ENCODE measurements around the gene IL15.
"Not testable (repeated sequence)": the region's sequence is repeated elsewhere in the genome, so short reads cannot be mapped to it uniquely, and the experiment has no call there.

IL15 gene

DNA sequence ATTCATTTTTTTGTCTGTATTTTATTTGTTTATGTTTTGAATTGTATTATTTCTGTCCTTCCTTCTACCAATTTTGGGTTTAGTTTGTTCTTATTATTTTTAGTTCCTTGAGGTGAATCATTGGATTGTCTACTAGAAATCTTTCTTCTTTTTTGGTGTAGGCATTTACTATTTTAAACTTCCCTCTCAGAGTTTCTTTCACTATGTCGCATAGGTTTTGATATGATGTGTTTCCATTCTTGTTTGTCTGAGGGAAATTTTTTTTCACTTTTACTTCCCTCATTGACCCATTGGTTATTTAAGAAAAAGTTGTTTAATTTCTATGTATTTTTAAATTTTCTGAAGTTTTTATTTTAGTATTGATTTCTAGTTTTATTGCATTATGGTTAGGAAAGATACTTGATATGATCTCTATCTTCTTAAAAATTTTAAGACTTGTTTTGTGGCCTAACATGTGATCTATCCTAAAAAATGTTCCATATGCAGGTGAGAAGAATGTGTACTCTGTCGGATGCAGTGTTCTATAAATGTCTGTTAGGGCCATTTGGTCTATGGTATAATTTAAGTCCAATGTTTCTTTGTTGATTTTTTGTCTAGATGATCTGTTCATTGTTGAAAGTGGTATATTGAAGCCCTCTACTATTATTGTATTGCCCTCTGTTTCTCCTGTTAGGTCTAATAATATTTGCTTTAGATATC is 68.8 kb downstream of the IL15 start:
- no peak for DNase-seq

DNA sequence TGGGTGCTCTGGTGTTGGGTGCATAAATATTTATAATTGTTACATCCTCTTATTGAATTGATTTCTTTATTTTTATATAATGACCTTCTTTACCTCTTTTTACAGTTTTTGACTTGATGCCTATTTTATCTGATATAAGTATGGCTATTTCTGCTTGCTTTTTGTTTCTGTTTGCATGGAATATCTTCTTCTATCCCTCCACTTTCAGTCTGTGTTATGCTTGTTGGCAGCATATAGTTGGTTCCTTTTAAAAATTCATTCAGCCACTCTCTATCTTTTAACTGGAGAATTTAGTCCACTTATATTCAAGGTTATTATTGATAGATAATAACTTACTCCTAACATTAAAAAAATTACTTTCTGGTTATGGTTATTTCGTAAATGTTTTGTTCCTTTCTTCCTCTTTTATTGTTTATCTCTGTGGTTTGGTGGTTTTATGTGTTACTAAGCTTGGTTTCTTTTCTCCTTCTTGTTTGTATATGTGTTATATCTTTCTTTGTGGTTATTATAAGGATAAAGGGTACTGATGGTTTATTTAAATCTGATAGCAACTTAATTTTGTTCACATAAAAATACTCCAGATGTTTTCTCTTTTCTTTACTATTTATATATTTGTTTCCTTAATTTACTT is 69.5 kb downstream of the IL15 start:
- DNase-seq = no peak

DNA sequence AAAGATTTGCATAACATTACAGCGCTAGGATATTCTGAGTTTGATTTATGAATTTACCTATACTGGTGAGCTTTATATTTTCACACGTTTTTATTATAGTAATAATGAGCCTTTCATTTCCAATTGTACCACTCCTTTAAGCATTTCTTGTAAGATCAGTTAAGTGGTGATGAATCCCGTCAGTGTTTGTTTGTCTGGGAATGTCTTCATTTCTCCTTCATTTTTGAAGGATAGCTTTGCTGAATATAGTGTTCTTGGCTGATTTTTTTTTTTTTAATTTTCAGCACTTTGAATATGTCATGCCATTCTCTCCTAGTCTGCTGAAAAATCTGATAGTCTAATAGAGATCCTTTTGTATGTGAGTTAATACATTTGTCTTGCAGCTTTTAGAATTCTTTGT is 70.1 kb downstream of the IL15 start:
- DNase-seq = no peak

- DNase-seq = no peak
Measured at GRCh38 chr4:141711211-141711610, 74.8 kb downstream of the IL15 start.

DNA sequence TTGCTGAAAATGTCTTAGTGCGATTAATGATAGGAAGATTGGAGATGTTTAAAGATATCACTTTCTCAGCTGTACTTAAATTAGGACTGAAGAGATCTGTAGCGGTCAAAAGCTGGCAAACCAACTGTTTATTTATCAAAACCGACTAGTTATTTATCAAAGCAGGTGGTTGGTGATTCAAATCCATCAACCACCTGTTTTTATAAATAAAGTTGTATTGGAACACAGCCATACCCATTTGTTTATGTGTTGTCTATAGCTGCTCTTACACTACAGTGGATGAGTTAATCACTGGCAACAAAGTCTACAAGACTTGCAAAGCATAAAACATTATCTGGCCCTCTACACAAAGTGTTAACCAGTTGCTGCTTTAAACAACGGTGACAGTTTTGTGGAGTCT is 76.8 kb downstream of the IL15 start:
- DNase-seq = no peak

DNA sequence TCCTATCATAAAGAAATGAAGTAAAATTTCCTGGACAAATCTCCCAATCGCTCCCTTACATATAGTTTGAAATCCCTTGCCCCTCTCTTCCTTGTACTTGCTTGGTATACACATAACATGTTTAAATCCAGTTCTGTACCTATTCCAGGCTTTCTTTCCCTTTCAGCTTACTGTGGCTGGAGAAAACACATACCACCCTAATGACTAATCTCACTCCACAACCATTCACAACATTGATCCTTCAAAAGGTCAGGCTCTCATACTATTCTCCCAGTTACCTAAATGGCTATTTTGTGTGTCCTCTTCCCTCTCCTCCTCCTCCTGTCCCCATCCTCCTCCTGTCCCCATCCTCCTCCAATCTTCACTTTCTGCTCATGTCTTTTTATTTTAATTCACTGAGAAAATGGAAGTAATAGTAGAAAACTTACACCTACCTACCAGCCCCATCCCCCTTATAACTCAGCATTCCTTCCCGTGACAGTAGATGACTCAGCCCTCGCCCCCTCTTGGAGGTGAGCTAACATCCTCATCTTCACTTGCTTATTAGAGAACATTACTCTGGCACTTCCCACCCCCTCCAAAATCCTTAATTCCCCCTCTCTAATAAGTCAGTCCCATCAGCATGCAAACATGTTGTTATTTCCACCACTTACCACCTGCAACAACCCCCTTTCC is 77.5 kb downstream of the IL15 start:
- no peak for DNase-seq

DNA sequence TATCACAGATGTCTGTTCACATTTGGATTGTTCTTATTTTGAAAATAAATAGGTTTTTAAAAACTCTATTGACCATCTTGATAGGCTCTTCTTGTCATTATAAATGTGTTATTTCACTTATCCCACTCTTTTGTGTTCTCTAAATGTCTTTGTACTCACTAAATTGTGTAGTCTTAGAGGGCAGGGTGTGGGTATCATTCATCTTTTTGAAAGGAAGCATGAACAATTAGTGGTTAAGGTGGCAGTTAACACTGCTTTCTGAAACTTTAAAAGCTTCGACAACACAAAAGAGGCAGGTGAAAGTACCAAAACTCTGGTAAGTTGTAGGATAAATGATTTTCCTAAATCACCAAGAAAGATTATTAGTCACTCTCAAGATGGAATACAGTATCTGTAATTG is 83.2 kb downstream of the IL15 start:
- no peak for DNase-seq

DNA sequence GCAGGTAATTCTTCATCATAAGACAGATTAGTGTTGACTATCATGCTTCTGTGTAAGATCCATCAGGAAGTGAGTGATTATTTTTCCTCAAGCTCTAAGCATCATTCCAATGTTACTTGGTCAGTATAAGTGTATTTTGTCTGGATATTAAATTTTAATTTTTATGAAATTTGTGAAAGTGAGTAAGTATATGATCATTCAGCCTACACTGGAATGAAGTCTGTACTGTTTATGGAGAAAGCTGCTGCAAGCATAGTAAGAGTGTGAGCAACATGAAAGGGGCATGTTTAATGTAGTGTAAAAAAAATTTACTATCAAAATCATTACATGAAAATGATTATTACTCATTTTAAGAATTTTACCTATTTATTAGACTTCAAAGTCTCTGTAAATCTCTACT is 84.8 kb downstream of the IL15 start:
- DNase-seq = no peak

DNA sequence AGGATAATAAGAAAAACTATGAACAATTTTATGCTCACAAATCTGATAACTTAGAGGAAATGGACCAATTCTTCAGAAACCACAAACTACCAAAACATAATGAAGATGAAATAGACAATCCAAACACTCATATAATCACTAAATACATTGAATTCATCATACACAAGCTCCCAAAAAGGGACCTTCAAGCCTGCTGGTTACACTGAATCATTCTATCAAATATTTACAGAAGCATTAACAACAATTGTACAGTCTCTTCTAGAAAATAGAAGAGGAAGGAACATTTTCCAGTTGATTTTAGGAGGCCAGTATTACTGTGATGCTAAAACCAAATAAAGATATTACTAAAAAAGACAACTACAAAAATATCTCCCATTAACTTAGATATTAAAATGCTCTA is 88.3 kb downstream of the IL15 start:
- DNase-seq = no peak

GRCh38 chr4:141727420-141727819 is 91.0 kb downstream of the IL15 start:
- no peak for DNase-seq

GRCh38 chr4:141730805-141731204 is 94.4 kb downstream of the IL15 start:
- DNase-seq = no peak

DNA sequence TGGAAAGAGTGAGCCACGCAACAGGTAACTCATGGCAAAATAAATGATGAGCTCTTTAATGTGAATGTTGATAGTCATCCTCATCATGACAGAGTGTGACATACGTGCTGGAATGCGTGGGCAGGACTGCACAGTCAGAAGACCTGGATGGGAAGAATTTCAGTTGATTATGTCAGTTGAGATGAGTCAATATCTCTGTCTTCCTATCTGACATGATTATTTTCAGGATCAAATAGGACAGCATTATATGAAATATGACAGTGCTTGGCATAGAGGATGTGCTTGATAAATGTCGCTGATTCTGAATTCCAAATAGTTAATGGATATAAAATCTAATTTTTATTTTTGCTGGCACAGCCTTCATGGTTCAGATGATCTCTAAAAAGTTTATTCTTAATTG is 95.1 kb downstream of the IL15 start:
- DNase-seq = no peak

DNA sequence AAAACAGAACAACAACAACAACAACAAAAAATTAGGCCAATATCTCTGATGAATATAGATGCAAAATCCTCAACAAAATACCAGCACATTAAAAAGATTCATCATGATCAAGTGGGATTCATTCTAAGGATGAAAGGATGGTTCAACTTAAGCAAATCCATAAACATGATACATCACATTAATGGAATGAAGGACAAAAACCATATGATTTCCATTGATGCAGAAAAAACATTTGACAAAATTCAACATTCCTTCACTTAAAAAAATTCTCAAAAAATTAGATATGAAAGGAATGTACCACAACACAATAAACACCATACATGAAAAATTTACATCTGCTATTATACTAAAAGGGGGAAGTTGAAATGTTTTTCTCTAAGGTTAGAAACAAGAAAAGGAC is 103.3 kb downstream of the IL15 start:
- no peak for DNase-seq

GRCh38 chr4:141746026-141746425 is 109.6 kb downstream of the IL15 start:
- DNase-seq = no peak

GRCh38 chr4:141751806-141752205 is 115.4 kb downstream of the IL15 start:
- not testable (repeated sequence) for DNase-seq

DNA sequence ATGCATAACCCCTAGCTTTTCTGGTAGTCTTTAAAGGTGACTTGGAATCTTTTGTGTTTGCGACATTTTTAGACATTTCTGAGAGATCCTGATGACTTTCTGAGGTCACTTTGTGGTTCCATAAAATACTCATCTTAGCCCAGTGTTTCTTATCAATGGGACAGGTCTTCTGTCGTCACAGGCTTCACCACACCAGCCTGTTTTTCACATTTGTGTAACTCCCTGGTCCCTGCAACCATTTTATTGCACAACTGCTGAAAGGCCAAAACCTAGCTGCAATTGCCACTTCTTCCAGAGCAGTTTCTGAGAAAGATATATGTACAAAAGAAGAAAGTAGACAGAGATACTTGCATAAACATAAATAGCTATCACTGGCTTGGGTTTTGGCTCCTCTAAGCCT is 120.9 kb downstream of the IL15 start:
- DNase-seq = no peak

DNA sequence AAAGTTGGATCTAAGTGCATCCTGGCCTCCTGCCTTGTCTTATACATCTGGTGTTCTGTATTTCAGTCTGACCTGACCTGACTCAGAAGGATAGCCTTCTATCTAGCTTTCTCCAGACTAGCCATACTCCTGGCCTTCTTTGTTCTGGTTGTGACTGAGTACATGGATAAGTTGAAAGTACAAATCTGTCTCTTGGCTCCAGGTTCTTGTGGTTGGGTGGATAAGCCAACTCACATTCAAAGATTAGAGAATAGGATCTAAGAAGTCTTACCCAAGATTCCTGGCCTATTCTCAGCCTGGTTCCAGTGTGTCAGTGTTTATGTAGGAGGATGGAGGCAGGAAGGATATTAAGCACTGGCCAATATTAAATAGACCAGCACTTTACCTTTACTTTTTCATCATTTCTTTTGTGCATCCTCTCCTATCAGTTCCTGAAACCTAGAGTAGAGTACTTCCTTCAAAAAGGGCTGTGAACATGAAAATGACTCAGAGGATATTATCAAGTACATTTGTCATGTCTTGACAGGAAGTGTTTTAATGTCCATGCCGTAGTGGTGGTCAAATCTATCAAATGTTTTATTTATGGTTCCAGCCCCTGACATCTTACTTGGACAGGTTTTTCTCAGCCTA is 123.5 kb downstream of the IL15 start:
- DNase-seq = no peak

DNA sequence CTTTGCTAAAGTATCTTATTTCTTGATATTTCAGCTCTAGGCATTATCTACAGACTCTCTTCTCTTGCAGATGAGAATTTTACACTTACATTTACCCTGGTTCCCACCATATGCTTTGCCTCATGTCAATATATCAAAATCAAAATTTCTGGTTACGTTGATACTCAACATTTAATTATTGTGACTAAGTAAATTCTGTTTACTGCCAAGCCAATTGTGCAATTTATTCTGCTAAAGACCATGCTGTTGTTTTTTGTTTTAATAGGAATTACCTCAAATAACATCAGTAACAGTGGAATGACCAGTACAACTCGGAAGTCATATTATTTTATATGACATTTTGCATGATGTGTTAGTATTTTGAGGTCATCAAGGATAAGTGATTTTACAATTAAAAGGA is 125.5 kb downstream of the IL15 start:
- no peak for DNase-seq

- DNase-seq = no peak
Measured at GRCh38 chr4:141763374-141763773, 127.0 kb downstream of the IL15 start.

DNA sequence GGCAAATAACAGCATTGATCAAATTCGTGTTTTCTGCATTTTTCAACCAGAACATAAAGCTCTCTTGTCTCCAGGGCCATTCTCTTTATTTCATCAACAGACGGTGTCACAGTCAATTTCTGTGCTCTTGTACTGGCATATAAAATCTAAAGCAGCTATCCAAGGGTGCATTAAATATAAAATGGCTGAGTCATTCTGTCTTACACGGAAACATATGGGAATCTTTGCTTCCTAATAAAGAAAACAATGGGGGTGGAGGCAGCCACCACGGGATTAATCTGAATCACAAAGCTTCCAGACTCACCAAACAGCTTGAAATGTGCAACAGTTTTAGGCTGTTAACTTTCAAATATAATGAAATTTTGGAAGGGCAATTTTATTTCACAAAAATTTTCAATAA is 132.6 kb downstream of the IL15 start:
- DNase-seq = no peak

DNA sequence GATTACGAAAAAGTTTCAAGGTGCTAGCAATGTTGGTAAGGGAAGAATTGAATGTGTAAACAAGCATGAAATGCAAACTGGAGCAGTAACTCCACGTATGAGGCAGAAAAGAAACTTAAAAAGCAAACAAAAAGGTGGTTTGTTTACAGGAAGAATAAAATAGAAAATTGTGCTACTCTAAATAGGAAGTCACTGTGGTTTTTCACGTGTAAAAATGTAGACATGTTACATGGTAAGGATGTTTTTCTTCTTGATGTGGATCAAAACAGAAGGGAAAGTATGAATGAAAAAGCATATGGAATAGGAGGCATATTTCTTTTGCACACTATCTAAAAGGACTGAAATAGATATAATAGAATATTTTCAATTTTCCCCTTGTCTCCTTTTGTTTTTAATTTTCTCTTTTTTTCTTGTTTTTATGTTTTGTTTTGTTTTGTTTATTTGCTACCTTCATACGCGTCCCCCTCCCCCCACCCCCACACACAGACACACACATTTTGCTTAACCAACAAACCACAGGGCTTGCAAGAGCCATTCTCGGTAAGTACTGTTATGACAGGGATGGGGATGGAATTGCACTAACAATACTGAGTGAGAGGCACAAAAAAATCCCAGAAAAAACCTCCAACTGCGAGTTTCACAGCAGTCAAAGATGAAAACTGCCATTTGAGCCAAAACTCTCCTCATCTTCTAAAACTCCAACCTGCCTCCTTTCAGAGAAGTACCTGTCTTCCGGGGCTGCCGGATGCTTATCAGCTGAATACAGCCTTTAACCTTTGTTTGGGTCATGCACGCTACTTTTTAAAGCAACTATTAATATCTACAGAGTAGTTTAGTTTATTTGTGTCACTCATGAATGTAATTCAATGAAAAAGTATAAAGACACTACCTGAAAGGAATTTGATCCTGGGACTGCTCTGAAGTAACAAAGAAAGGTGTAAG is 135.8 kb downstream of the IL15 start:
- DNase-seq = no peak

DNA sequence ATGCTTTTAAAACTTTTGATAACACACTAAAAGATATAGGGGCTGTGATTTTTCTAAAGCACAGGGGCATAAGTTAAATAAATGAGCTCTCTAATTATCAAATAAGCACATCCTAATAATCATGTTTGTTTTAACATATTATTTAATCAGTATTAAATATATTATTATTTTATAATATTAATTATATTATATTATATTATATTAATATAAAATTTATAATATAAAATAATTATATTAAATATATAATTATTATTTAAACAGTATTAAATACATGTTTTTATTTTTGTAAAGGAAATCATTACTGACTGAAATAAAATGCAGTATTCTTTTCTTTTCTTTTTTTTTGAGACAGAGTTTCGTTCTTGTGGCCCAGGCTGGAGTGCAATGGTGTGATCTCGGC is 136.5 kb downstream of the IL15 start:
- DNase-seq = no peak

DNA sequence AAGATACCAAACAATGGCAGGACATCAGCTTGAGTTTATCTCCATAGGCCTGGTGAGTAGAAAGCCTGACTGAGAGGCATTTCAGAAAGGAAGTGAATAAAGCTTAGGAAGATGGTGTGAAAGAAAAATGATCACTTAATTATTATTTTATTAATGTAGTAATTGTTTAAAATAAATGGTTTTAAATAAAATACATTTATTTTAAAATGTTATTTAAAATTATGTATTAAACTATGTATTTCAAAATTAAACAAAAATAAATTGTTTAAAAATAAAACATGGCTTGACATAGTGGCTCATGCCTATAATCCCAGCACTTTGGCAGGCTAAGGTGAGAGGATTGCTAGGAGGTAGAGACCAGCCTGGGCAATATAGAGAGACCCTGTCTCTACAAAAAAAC is 145.8 kb downstream of the IL15 start:
- no peak for DNase-seq

All from NCI-H1105 treated with DMSO at 0.1 percent for 48 hours (cell line).